Spleen (tissue), 11 donors: ENCODE measurements around the gene SEMG2. TPM values are rescaled to one million over a fixed set of nuclear protein-coding genes. Genes with fewer than 3 reads are reported as not detected.

Experiments used
- DNase-seq: peaks from one replicate; pipeline ENCODE4 v3.0.0-alpha.2; 2020
- H3K27ac ChIP-seq, 8 donors: fragments of 200-600 bp; sonication (generic) in 7 of 8; 1 replicate in 4 of 8; 2 replicates in 4 of 8; pipeline versions ENCODE4 v1.5.0 to v1.8.0; 2016 to 2021; ENCODE audit warnings: inconsistent platforms in 4 of 8, mild to moderate bottlenecking in 4 of 8, moderate library complexity in 1 of 8
- H3K27me3 ChIP-seq, 7 donors: fragments of 200-600 bp; sonication (generic) in 6 of 7; replicated peaks in 1 of 7; 1 replicate in 4 of 7; 2 replicates in 3 of 7; pipeline versions ENCODE4 v1.5.0 to v1.8.0; 2016 to 2021; ENCODE audit warnings: inconsistent platforms in 3 of 7, mild to moderate bottlenecking in 1 of 7
- H3K36me3 ChIP-seq, 6 donors: fragments of 200-600 bp; sonication (generic) in 5 of 6; 1 replicate in 4 of 6; 2 replicates in 2 of 6; pipeline versions ENCODE4 v1.5.0 to v1.8.0; 2016 to 2021; ENCODE audit warnings: inconsistent platforms in 2 of 6
- H3K4me1 ChIP-seq, 6 donors: fragments of 200-600 bp; sonication (generic) in 5 of 6; 1 replicate in 3 of 6; 2 replicates in 3 of 6; pipeline versions ENCODE4 v1.5.0 to v1.8.0; 2016 to 2021; ENCODE audit warnings: inconsistent platforms in 3 of 6
- H3K4me3 ChIP-seq, 8 donors: fragments of 200-600 bp; sonication (generic) in 7 of 8; 1 replicate in 4 of 8; 2 replicates in 4 of 8; pipeline versions ENCODE4 v1.5.0 to v1.8.0; 2016 to 2021; ENCODE audit warnings: inconsistent platforms in 4 of 8, mild to moderate bottlenecking in 4 of 8, moderate library complexity in 2 of 8
- H3K9me3 ChIP-seq, 8 donors: fragments of 200-600 bp; sonication (generic) in 7 of 8; 1 replicate in 4 of 8; 2 replicates in 4 of 8; pipeline versions ENCODE4 v1.5.0 to v1.8.0; 2016 to 2021; ENCODE audit warnings: inconsistent platforms in 4 of 8
- POLR2A ChIP-seq, 3 donors: fragments of 450-650 bp; IDR thresholded peaks; one replicate each; pipeline ENCODE4 v1.5.1; 2017; ENCODE audit warnings: antibody characterized with exemption in 3 of 3, mild to moderate bottlenecking in 1 of 3
- POLR2AphosphoS5 ChIP-seq, 3 donors: sonication (generic); formaldehyde crosslinking; IDR thresholded peaks; one replicate each; pipeline ENCODE4 v1.5.1; 2017; ENCODE audit warnings: antibody characterized with exemption in 3 of 3
- WGBS, 5 donors: extraction: QIAGEN DNeasy Blood & Tissue Kit in 3 of 5; methylation state at CpG; one replicate each; pipeline versions ENCODE4 v1.1.5 to v1.1.7; 2013 to 2018; 5-methylcytosine and 5-hydroxymethylcytosine counted together
- intact Hi-C: fragments of 100-400 bp; cut with DNase I; formaldehyde crosslinking; loops from one replicate; pipeline ENCODE4 v1.15.0; 2023; ENCODE audit warnings: low total_unique reads
- polyA plus RNA-seq, 3 donors: library from polyadenylated mRNA; stranded (reverse); fragments of 200-250 nt; gene quantifications; one replicate each; pipeline ENCODE4 v1.2.1, GENCODE V29; 2013
- total RNA-seq, 7 donors: library from RNA; depleted of rRNA in 3 of 7; stranded (reverse); fragments of >200 nt in 3 of 7; fragmentation: NEBNext Ultra II Directional in 4 of 7; extraction: Animal tissue kit (Norgen Biotek cat#: 25700) in 4 of 7; gene quantifications; one replicate each; pipeline versions ENCODE4 v1.1.0 to v1.2.1, GENCODE V29; 2016 to 2021
- TF ChIP-seq, protein P1 (sequence below), 11 experiments: fragments of 200-600 bp in 7 of 11; fragments of 450-650 bp in 4 of 11; sonication (generic) in 4 of 11; IDR thresholded peaks in 8 of 11; conservative IDR thresholded peaks in 3 of 11; 1 replicate in 7 of 11; 2 replicates in 4 of 11; pipeline versions ENCODE4 v1.4.0 to v1.8.0; 2016 to 2021; ENCODE audit warnings: antibody characterized with exemption in 11 of 11, inconsistent platforms in 4 of 11, mild to moderate bottlenecking in 1 of 11
- donor health status: healthy with polysubstance abuse.
- donor health status: DM: no; HTN: no; CAD: no; lungs with moderate emphysema.
- donor health status: DM: no; HTN: no; CAD: no.
- donor health status: Bipolar disorder and iron deficiency.
- donor health status: healthy.
- donor health status: DM: no; HTN: no; CAD: no.
- donor health status: DM: yes; HTN: yes; CAD: no.

SEMG2 gene
- total and polyA plus RNA-seq, 10 donors: not detected

DNA sequence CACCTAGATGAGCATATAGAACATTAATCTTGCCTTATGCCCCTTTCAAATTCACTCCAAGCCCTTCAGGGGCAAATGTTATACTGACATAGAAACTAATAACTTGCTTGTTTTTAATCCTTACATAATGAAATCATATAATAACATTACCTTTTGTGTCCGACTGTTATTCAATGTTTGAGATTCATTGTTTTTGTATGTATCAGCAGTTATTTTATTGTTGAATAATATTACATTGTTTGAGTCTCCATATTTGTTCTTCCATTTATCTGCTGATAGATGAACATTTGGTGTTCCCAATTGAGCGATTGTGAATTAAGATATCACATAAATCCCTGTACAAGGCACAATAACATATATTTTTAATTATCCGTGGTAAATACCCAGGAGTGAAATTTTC, 8.3 kb upstream of the SEMG2 start:
- Histone ChIP-seq H3K9me3 (no peaks in the 10 kb centered on the region), H3K36me3 (no peaks in the 10 kb centered on the region), H3K4me3 (no peak overlapping the region), H3K27ac (no peak overlapping the region), H3K27me3 (peaks cover 0 to 13% (median 0%) of the 10 kb centered on the region in 7 donors), H3K4me1 (no peaks in the 10 kb centered on the region)
- no peak for DNase-seq
- intact Hi-C loops: no loop called here
- TF ChIP-seq, protein P1, sequence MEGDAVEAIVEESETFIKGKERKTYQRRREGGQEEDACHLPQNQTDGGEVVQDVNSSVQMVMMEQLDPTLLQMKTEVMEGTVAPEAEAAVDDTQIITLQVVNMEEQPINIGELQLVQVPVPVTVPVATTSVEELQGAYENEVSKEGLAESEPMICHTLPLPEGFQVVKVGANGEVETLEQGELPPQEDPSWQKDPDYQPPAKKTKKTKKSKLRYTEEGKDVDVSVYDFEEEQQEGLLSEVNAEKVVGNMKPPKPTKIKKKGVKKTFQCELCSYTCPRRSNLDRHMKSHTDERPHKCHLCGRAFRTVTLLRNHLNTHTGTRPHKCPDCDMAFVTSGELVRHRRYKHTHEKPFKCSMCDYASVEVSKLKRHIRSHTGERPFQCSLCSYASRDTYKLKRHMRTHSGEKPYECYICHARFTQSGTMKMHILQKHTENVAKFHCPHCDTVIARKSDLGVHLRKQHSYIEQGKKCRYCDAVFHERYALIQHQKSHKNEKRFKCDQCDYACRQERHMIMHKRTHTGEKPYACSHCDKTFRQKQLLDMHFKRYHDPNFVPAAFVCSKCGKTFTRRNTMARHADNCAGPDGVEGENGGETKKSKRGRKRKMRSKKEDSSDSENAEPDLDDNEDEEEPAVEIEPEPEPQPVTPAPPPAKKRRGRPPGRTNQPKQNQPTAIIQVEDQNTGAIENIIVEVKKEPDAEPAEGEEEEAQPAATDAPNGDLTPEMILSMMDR (IDR thresholded peaks at IDR 0.05 in 8 of 11, conservative IDR thresholded peaks at IDR 0.05 in 3 of 11): no peak
- TF ChIP-seq POLR2AphosphoS5 (IDR thresholded peaks at IDR 0.05) (no peak), POLR2A (IDR thresholded peaks at IDR 0.05) (no peak)
- WGBS, 5 donors: 83 to 94% (median 90%) methylated on average over 3 of the region's 3 CpGs

DNA sequence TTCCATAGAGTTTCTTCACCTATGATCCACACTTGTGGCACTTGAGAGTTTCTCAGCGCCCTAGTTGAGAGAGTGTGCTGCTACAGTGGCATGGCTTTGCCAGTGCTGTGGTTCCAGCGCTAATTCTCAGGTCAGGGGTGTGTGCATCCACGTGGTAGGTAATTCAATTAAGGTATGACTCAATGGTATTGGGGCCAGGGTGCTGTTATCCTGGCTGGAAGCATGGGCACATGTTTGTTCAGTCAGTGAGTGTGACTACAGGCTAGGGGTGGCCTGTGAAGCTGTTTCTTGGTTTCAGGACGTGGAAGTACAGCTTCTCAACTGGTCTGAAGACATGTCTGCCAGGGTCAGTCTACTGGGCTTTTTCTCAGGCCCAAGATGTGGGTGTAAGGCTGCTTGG, 3.0 kb upstream of the SEMG2 start:
- DNase-seq: no peak
- Histone ChIP-seq H3K27ac (no peak overlapping the region), H3K36me3 (no peaks in the 10 kb centered on the region), H3K27me3 (peaks cover 0 to 31% (median 0%) of the 10 kb centered on the region in 7 donors), H3K4me3 (no peak overlapping the region), H3K9me3 (no peaks in the 10 kb centered on the region), H3K4me1 (no peaks in the 10 kb centered on the region)
- WGBS, 5 donors: 61 to 84% (median 70%) methylated on average over 4 of the region's 4 CpGs
- intact Hi-C loops: no loop called here
- TF ChIP-seq, protein P1 (IDR thresholded peaks at IDR 0.05 in 8 of 11, conservative IDR thresholded peaks at IDR 0.05 in 3 of 11): no peak
- TF ChIP-seq POLR2AphosphoS5 (IDR thresholded peaks at IDR 0.05) (no peak), POLR2A (IDR thresholded peaks at IDR 0.05) (no peak)

DNA sequence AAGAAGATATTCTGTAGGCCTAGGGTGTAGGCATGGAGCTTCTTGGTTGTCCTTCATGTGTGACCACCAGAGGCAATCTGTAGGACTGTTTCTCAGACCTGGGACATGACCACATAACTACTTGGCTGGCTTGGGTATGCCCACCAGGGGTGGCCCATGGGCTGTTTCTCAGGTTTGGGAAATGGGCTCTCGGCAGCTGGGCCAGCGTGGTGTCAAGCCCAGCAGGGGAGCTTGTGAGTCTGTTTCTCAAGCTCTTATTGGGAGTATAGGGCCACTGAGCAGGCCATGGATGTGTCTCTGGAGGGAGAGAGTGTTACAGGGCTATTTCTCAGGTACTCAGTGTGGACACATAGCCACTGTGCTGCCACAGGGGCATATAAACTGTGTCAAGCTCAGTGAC, 2.5 kb upstream of the SEMG2 start:
- no peaks in the 10 kb centered on the region for H3K9me3 ChIP-seq
- H3K27me3 ChIP-seq: peaks cover 0 to 36% (median 0%) of the 10 kb centered on the region in 7 donors
- WGBS, 5 donors: 50 to 95% (median 92%) methylated on average over 1 to 2 of the region's 2 CpGs
- H3K4me3 ChIP-seq: no peak overlapping the region
- H3K27ac ChIP-seq: no peak overlapping the region
- H3K36me3 ChIP-seq: no peaks in the 10 kb centered on the region
- intact Hi-C loops: no loop called here
- TF ChIP-seq POLR2AphosphoS5 (IDR thresholded peaks at IDR 0.05): no peak
- no peaks in the 10 kb centered on the region for H3K4me1 ChIP-seq
- no peak for DNase-seq

DNA sequence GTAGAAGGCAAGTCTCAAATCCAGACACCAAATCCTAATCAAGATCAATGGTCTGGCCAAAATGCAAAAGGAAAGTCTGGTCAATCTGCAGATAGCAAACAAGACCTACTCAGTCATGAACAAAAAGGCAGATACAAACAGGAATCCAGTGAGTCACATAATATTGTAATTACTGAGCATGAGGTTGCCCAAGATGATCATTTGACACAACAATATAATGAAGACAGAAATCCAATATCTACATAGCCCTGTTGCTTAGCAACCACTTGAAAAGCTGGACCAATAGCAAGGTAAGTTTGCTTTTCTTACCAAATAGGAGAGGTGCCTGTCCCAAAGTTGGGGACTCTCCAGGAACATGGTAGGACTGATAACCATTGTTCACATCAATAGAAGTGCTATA, 2.0 kb downstream of the SEMG2 start:
- H3K9me3 ChIP-seq: no peaks in the 10 kb centered on the region
- no peak overlapping the region for H3K27ac ChIP-seq
- H3K4me3 ChIP-seq: no peak overlapping the region
- no peak for DNase-seq
- H3K4me1 ChIP-seq: no peaks in the 10 kb centered on the region
- TF ChIP-seq, protein P1 (IDR thresholded peaks at IDR 0.05 in 8 of 11, conservative IDR thresholded peaks at IDR 0.05 in 3 of 11): no peak
- TF ChIP-seq POLR2AphosphoS5 (IDR thresholded peaks at IDR 0.05) (no peak), POLR2A (IDR thresholded peaks at IDR 0.05) (no peak)
- intact Hi-C loops: no loop called here
- peaks cover 0 to 52% (median 1%) of the 10 kb centered on the region in 7 donors for H3K27me3 ChIP-seq
- no peaks in the 10 kb centered on the region for H3K36me3 ChIP-seq

DNA sequence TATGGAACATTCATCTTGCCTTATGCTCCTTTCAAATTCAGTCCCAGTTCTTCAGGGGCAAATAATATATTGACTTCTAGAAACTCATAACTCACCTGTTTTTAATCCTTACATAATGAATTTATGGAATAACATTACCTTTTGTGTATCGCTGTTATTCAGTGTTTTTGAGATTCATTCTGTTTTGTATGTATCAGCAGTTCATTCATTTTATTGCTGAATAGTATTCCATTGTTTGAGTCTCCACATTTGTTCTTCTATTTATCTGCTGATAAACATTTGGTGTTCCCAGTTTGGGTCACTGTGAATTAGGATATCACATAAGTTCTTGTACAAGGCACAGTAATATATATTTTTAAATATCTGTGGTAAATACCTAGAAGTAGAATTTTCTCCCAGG, 5.1 kb downstream of the SEMG2 start:
- no peak overlapping the region for H3K27ac ChIP-seq
- TF ChIP-seq, protein P1 (IDR thresholded peaks at IDR 0.05 in 8 of 11, conservative IDR thresholded peaks at IDR 0.05 in 3 of 11): no peak
- TF ChIP-seq POLR2A (IDR thresholded peaks at IDR 0.05): no peak
- TF ChIP-seq POLR2AphosphoS5 (IDR thresholded peaks at IDR 0.05): no peak
- H3K9me3 ChIP-seq: no peaks in the 10 kb centered on the region
- no peak overlapping the region for H3K4me3 ChIP-seq
- intact Hi-C loops: no loop called here
- WGBS, 5 donors: 77 to 84% (median 81%) methylated on average over 1 of the region's 1 CpG
- DNase-seq: no peak
- H3K27me3 ChIP-seq: peaks cover 0 to 65% (median 0%) of the 10 kb centered on the region in 7 donors
- H3K36me3 ChIP-seq: no peaks in the 10 kb centered on the region
- no peaks in the 10 kb centered on the region for H3K4me1 ChIP-seq
